ENCODE results near the gene TPSD1.
"Not testable (repeated sequence)": the region's sequence is repeated elsewhere in the genome, so short reads cannot be mapped to it uniquely, and the experiment has no call there.

TPSD1 gene
- long read RNA-seq, donor 1: 0 reads
- long read RNA-seq, donor 2: 0 reads
- long read RNA-seq, donor 3: 0 reads
- long read RNA-seq, donor 4: 0 reads
- long read RNA-seq, donor 5: 0 reads
- long read RNA-seq, donor 6: 0 reads
- long read RNA-seq, donor 7: 0 reads
- long read RNA-seq, donor 8: 0 reads

DNA sequence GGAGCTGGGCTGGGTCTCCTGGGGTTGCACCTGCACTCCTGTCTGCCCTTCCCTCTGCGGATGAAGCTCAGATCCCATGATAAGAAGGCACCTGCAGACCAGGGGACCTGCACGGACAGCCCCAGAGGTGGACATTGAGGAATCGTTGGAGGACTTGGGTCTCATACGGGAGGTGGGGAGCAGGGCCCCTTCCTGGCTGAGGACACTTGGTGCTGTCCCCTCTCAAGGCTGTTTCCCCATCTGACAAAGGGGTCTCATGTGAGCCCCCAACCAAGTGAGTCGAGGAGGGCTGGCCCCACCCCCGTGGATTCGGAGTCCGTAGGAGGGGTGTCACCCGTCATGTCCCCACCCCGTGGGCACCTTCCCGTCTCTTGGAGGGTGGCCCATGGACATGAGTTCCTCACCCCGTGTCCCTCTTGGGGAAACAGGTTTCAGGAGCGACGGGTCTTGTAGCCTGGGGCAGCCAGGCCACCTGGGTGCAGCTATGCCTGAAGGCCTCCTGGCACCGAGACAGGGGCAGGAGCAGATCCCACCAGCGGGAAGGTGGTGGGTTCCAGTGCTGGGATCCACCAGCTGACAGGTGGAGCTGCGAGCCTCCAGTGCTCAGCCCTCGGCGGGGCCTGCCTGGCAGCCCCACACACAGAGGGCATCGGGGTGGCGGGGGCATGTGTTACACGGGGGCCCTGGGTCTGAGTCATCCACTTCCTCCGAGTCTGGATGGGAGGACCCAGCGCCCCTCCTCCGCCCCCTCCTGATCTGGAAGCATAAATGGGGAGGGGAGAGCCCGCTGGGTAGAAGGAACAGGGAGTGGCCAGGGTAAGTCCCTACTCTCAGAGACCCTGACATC lies at the start of gene TPSD1:
Gene TPSD1 (plus strand): TSS at position 794 of the 847 bp plus-strand sequence. CDS start 212 bp downstream, outside the sequence.
- DNase-seq: not testable (repeated sequence)

DNA sequence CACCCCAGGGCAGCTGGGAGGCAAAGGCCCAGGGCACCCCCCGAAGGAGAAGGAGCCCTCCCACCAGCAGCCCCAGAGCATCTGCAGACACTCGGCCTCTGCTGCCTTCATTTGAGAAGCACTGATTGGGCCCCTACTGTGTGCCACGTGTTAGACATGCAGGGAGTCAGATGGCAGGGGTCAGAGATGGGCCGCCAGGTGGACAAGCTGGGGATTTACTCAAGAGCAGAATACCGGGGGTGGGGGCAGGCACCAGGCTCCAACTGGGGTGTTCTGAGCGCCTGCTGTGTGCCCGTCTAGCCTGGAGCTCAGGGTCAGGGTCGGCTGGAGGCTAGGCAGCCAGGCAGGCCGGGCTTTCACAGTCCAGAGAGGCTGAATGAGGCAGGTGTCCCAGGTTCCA lies 49.5 kb upstream of the TPSD1 start:
- DNase-seq: no peak

DNA sequence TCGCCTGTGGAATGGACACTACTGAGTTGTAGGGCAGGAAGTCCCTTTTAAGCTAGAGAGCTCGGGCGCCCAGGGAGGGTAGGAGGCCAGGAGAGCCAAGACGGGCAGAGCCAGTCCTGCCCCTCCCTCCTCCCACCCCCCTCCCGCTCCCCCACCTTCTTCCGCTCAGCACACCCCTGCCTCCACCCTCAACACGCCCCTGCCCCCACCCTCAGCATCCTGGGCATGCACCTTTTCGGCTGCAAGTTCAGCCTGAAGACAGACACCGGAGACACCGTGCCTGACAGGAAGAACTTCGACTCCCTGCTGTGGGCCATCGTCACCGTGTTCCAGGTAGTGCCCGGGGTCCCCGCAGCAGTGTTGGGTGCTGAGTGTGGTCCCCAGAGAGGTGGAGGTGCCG lies 49.1 kb upstream of the TPSD1 start:
- DNase-seq: no peak

DNA sequence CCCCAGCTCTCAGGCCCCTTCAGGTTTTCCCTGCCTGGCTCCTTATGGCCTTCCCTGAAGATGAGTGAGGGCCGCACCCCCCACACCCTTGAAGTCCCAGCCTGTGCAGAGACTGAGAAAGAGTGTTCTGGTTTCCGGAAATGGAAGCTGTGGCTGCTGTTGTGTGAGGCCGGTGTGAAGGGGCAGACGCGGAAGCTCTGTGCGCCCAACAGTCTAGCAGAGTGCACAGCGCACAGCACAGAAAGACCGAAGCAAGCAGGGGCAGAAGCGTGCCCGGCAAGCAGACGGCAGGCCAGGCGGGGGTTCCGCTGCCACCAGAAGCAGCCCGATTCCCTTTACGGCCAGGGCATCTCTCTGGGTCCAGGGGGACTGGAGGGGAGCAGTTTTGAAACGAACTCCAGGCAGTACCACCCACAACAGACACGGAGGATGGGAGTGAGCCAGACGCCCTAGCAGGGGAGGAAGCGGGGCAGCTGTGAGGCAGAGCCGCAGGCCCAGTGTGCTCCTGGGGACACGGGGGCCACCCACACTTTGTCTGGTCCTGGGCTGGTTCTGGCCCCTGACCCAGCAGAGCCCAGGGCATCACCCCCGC lies 47.5 kb upstream of the TPSD1 start:
- no peak for DNase-seq

DNA sequence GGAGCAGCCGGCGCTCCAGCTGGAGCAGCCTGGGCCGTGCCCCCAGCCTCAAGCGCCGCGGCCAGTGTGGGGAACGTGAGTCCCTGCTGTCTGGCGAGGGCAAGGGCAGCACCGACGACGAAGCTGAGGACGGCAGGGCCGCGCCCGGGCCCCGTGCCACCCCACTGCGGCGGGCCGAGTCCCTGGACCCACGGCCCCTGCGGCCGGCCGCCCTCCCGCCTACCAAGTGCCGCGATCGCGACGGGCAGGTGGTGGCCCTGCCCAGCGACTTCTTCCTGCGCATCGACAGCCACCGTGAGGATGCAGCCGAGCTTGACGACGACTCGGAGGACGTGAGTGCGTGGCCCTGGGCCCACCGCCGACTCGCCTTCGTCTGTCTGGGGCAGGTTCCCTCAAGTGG lies 46.8 kb upstream of the TPSD1 start:
- DNase-seq: no peak

DNA sequence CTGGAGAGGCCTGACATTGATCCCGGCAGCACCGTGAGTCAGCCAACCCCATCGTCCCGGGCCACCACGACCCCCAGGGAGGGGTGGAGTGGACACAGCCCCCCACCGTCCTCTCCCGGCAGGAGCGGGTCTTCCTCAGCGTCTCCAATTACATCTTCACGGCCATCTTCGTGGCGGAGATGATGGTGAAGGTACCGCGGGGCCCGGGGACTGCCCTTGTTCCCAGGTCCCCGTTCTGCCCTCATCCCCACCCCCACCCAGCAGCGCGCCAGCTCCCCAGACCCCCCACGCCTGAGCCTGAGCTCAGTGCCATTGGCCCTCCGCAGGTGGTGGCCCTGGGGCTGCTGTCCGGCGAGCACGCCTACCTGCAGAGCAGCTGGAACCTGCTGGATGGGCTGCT lies 45.4 kb upstream of the TPSD1 start:
- DNase-seq: no peak

DNA sequence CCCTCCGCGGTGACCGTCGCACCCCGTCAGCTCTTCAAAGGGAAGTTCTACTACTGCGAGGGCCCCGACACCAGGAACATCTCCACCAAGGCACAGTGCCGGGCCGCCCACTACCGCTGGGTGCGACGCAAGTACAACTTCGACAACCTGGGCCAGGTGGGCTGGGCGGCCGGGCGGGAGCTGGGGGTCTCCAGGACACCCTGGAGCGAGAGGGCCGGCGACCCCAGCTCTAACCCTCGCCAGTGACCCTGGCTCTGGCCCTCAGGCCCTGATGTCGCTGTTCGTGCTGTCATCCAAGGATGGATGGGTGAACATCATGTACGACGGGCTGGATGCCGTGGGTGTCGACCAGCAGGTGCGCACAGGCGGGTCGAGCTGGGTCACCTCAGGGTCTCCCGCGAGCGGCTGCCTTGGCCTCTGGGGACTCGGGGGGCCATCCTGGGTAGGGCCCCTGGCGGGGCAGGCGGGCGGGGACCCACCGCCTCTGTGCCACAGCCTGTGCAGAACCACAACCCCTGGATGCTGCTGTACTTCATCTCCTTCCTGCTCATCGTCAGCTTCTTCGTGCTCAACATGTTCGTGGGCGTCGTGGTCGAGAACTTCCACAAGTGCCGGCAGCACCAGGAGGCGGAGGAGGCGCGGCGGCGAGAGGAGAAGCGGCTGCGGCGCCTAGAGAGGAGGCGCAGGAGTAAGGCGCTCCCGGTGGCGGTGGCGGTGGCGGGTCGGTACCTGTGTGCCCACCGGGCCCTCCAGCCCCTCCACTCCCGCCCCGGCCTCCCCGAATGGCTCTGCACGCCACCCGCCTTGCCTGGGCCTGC lies 44.2 kb upstream of the TPSD1 start:
- DNase-seq: no peak

DNA sequence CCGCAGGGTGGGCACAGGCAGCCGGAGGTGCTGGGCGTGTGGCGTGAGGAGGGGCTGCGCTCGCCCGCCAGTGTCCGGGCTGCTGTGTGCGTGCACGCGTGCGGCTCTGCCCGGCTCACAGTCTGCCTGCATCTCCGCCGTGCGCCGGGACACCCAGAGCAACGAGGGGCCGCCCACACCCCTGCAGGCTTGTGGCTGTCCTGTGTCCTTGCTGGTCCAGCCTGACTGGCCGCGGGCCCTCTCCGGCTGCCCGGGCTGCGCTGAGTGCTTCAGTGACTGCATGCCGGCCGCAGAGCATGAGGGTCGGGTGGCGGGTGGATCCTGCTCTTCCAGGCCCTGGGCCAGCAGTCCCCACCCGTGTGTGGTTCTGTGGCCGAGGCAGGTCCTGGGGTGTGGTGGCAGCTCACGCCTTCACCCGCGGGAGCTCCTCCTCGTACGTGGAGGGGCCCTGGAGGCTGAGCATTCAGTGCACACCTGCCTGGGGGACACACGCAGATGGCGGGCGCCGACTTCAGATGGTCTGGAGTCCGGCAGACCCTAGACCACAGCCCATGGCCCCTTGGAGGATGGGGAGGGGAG lies 43.2 kb upstream of the TPSD1 start:
- no peak for DNase-seq

DNA sequence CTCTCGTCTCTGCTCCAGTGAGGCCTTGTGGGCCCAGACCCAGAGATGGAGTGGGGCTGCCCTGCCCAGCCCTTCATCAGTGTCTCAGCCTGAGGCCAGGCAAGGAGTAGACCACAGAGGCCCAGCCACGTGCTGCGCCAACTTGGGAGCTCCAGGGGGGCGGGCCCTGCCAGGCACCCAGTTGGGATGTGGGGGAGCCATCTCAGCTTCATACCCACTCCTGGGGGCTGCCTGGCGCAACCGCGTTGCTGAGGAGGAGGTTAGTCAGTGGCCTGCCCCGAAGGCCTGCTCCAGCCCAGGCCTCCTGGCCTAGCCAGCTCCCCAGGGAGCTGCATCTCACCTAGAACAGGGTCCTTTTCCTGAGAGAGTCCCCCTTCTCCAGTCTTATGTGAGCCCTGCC lies 42.6 kb upstream of the TPSD1 start:
- no peak for DNase-seq

DNA sequence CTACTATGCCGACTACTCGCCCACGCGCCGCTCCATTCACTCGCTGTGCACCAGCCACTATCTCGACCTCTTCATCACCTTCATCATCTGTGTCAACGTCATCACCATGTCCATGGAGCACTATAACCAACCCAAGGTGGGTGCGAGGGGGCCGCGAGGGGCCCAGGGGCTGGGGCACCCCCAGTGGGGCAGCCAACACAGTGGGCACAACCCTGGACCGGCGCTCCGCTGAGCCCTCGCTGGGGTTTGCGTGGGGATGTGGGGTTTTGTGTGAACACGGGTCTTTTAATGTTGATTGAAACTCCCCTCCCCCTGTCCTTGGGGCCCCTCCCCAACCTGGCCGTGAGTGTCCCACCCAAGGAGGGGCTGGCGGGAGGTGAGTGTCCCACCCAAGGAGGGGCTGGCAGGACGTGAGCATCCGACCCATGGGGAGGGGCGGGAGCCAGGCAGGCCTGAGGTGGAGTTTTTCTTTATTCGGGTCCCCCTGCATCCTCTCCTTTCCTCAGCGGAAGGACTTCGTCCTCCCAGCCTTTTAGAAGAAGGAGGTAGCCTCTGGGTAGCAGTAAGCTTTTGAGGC lies 42.0 kb upstream of the TPSD1 start:
- no peak for DNase-seq

DNA sequence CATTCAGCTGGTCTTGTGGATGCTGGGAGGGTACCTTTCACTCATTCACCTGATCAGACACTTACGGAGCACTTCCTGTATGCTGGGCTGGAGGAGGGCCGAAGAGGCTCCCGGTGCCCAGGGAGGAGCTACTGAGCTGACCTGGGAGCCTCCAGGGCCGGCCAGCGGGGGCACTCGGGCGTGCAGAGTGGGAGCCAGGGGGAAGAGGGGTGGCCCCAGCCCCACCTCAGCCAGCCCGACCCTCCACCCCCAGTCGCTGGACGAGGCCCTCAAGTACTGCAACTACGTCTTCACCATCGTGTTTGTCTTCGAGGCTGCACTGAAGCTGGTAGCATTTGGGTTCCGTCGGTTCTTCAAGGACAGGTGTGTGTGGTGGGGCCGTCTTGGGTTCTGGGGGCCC lies 41.1 kb upstream of the TPSD1 start:
- no peak for DNase-seq

DNA sequence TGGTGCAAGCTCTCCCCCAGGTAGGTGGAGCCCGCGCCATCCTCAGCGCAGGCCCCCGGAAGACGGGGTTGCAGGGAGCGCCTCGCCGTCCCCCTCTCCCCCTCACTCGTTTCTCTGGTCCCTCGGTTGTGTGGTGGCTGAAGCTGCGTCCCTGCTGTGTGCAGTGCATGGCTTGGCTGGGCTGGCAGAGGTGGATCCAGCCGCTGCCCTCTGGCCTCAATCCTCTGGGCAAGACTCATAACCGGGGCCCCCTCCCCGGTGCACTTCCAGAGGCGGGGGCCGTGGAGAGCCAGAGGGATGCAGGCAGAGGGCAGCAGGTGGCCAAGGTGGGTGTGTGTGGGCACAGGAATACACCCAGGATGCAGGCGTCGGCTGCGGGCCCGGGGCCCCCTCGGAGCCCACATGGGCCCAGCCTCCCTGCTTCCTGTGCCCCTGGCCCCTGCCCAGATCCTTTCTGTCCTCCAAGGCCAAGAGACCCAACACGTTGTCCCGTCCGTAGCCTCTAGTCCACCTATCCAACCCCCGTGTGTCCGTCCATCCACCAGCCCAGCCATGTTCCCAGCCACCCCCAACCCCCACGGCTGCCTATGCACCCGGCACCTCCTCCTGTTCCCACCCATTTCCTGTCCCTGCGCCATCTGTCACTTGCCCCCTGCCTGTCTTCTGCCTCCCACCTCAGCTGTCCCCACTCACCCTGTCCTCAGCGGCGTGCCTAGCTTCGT lies 40.1 kb upstream of the TPSD1 start:
- DNase-seq: no peak

DNA sequence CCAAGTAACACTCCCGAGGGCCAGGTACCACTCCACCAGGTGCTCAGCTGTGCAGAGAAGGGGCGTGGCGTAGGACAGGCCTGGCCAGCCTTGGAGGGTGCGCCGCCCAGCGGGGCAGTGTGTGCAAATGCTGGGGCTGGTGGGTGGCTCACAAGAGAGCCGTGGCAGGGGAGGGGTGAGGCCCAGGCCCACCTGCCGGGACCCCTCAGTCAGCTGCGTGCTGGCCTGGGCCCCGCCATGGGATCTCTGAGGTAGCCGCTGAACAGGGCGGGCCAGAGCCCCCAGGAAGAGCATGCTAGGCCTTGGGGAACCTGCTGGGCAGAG lies 39.6 kb upstream of the TPSD1 start:
- no peak for DNase-seq

DNA sequence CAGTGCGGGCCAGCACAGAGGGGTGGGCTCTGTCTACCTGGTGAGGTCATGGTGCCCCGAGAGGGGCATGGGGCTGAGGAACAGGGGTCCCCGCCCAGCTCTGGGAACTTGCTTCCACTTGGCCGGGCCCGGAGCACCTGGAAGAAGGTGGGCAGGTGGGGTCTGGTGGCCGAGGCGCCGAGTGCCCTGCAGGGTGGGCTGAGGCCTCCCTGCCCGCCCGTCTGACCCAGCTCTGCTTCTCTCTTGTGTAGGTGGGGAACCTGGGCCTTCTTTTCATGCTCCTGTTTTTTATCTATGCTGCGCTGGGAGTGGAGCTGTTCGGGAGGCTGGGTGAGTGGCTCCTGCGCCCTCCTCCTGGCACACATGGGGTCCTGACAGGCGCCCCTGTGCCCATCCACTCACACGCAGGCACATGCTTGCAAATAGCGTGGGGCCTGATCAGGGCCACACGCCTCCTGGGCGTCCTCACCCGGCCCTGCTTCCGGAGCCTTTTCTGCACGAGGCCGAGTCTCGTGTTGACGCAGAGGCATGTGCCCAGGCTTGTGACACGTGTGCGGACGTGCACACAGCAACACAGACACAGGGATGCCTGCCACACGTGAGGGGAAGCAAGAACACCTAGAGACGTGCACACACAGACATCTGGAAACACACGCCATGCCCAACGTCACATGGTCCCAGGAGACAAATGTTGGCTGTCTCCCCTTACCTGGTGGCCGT lies 39.0 kb upstream of the TPSD1 start:
- no peak for DNase-seq

DNA sequence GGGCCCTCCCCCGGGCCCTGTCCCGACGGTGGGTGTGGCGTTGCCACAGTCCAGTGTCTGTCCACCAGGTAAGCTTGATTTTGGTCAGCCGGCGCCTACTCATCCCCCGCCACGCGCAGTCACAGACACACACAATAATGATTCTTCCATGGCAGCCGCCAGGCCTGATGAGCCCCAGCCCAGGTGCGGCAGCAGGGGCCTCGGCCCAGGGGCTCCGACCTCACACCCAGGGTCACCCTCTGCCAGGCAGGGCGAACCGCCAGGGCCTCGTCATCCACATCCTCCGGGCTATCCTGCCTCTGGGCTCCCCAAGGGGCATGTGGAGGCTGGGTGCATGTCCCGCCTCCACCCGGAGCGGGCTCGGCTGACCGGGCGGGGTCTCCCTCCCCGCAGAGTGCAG lies 38.3 kb upstream of the TPSD1 start:
- no peak for DNase-seq

DNA sequence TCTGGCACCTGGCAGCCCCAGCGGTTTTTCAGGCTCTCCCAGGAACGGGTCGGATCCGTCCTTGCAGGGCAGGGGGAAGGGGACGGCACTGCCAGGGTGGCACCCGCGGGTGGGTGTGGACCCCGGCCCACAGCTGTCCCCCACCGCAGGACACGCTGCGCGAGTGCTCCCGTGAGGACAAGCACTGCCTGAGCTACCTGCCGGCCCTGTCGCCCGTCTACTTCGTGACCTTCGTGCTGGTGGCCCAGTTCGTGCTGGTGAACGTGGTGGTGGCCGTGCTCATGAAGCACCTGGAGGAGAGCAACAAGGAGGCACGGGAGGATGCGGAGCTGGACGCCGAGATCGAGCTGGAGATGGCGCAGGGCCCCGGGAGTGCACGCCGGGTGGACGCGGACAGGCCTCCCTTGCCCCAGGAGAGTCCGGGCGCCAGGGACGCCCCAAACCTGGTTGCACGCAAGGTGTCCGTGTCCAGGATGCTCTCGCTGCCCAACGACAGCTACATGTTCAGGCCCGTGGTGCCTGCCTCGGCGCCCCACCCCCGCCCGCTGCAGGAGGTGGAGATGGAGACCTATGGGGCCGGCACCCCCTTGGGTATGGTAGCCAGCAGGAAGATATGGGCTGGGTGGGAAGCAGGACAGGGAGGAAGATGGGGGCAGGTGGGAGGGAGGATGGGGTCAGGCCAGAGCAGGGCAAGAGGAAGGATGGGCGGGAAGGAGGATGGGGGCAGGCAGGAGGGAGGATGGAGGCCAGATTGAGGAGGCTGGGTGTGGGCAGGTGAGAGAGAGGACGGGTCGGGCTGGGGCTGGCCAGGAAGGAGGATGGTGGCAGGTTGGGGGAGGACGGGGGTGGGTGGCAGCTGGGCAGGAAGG lies 37.6 kb upstream of the TPSD1 start:
- DNase-seq: no peak

DNA sequence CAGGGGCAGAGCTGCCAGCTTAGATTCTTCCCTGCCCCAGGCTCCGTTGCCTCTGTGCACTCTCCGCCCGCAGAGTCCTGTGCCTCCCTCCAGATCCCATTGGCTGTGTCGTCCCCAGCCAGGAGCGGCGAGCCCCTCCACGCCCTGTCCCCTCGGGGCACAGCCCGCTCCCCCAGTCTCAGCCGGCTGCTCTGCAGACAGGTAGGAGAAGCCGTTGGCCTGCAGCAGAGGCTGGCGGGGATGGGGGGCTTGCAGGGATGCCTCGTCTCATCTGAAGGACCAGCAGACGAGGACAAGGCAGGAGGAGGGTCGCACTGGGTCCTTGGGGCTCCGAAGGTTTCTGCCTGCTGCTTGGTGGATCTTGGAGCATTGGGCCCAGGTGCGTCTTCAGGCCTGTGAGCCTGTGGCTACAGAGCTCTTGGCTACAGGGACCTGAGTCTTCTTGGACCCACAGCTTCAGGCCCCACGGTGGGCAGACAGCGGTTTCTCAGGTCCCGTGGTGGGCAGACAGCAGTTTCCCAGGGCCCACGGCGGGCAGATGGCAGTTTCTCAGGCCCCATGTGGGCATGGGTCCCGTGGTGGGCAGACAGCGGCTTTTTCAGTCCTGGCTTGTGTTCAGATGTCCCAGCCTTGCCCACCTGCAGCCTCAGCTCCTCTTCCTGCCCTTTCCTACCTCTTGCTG lies 36.8 kb upstream of the TPSD1 start:
- no peak for DNase-seq

DNA sequence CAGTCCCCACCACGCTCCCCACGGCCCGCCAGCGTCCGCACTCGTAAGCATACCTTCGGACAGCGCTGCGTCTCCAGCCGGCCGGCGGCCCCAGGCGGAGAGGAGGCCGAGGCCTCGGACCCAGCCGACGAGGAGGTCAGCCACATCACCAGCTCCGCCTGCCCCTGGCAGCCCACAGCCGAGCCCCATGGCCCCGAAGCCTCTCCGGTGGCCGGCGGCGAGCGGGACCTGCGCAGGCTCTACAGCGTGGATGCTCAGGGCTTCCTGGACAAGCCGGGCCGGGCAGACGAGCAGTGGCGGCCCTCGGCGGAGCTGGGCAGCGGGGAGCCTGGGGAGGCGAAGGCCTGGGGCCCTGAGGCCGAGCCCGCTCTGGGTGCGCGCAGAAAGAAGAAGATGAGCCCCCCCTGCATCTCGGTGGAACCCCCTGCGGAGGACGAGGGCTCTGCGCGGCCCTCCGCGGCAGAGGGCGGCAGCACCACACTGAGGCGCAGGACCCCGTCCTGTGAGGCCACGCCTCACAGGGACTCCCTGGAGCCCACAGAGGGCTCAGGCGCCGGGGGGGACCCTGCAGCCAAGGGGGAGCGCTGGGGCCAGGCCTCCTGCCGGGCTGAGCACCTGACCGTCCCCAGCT lies 35.7 kb upstream of the TPSD1 start:
- DNase-seq: no peak
